ENCODE data around the gene TMEM170A. TPM values are rescaled to one million over a fixed set of nuclear protein-coding genes. Genes with fewer than 3 reads are reported as not detected.
"Not testable (repeated sequence)": the region's sequence is repeated elsewhere in the genome, so short reads cannot be mapped to it uniquely, and the experiment has no call there.

Gene TMEM170A
- total and polyA plus RNA-seq, 2 experiments from 2014 or later, result 11.9 to 12.6 TPM

DNA sequence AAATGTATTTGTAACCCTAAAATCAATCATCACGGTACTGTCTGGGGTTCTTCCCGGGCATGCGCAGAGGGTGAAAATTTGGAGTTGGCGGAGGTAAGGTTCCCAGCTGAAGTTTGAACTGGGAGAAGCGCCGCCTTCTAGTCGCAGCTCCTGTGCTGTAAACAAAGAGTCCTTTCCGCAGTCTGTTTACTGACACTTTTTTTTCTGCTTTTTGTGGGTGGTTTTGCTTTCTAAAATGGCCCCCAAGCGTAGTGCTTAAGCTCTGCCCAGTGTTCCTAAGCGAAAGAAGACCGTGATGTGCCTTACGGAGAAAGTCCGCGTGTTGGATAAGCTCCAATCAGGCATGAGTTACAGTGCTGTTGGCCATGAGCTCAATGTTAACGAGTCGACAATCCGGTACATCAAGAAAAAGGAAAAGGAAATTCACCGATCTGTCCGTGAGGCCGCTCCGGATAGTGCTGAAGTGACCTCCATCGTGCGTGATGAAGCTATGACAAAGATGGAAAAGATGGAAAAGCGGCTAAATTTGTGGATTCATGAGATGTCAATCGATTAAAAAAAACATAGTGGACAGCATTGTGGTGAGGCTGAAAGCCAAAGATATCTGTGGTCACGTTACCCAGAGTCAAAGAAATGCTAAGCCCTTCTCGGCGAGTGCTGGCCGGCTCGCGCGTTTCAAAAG lies 30.6 kb downstream of the TMEM170A start:
- TF ChIP-seq EZH2 (IDR thresholded peaks at IDR 0.05; ENCODE audit: insufficient read depth, poor library complexity, severe bottlenecking), result no peak
- no peak for TF ChIP-seq EZH2phosphoT487 (IDR thresholded peaks at IDR 0.05; ENCODE audit: insufficient read depth, low read depth)
- H3K9me2 ChIP-seq (ENCODE audit: insufficient read depth), result no peaks in the 10 kb centered on the region
- 2 to 4% methylated on average over 32 of the region's 32 CpGs for WGBS, 2 experiments (ENCODE audit: low coverage in 1 of 2, low lambda C conversion rate in 2 of 2, missing lambda C conversion rate in 2 of 2)
- H3K79me2 ChIP-seq (ENCODE audit: insufficient read depth), result peaks cover 43% of the 10 kb centered on the region
- no peaks in the 10 kb centered on the region for H3K9me3 ChIP-seq (ENCODE audit: low read depth)
- peak overlapping the region; percentile 96 for H3K9ac ChIP-seq
- peak overlapping the region; percentile 94 for H3K4me3 ChIP-seq
- H4K20me1 ChIP-seq (ENCODE audit: insufficient read depth), result no peaks in the 10 kb centered on the region
- in situ Hi-C loops (cut with MboI), result no loop called here
- peak overlapping the region; percentile 97 for H3K27ac ChIP-seq
- DNase-seq, result peak; percentile 95
- no peaks in the 10 kb centered on the region for H3K27me3 ChIP-seq (replicated peaks; ENCODE audit: insufficient read depth)
- H2AFZ ChIP-seq, result peak overlapping the region; percentile 97
- peaks cover 22% of the 10 kb centered on the region for H3F3A ChIP-seq (ENCODE audit: insufficient read depth)
- H3K4me1 ChIP-seq (ENCODE audit: insufficient read depth), result peaks cover 7% of the 10 kb centered on the region
- H3K36me3 ChIP-seq (ENCODE audit: low read depth), result no peaks in the 10 kb centered on the region
- peak overlapping the region; percentile 99 for H3K4me2 ChIP-seq (ENCODE audit: unreplicated experiment)

DNA sequence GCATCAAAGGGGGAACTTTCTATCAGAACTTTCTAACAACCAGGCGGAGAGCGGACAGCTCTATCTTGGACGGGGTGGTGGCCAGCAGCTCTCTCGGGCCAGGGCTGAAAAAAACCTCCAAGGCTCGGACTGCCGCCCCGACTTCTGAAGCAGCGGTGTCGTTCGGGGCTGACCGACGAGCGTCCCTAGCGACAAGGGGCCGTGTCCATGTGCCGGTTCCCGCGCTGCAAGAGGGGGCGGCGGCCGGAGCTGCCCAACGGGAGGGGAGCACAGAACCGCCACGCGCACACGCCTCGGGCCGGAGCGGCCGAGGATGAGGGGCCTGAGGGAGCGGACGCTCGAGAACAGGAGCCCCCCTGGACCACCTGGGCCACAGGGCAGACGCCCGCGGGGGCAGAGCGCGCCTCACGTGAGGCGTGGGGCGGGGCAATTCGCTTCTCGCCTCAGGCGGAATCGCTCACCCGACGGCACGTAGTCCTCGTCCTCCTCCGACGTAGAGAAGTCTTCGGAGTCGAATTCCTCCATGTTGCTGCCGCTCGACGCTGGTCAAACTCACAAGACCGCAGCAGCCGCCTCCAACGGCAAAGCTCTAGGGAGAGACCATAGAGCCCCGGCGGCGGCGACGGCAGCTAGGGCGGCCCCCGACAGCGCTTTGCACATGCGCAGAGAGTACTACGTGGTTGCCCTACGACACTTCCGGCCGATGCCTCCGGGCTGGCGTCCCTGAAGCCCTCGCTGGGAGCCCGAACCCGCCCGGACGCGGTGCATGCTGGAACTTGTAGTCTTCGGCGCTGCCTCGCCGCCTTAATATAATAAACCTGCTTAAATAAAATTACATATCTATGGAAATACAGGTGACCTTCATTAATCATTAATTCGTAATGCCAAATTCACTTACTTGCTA lies 31.4 kb downstream of the TMEM170A start, which contains the start of gene CFDP1:
Gene CFDP1, minus strand, starts transcription at position 676 of the 904 bp plus-strand sequence. Its CDS starts 151 bp downstream, at position 525.
- H3K9me2 ChIP-seq (ENCODE audit: insufficient read depth), result no peaks in the 10 kb centered on the region
- in situ Hi-C loops (cut with MboI), result no loop called here
- H3K36me3 ChIP-seq (ENCODE audit: low read depth), result no peaks in the 10 kb centered on the region
- TF ChIP-seq EZH2phosphoT487 (IDR thresholded peaks at IDR 0.05; ENCODE audit: insufficient read depth, low read depth) (no peak), EZH2 (IDR thresholded peaks at IDR 0.05; ENCODE audit: insufficient read depth, poor library complexity, severe bottlenecking) (no peak)
- H3K9ac ChIP-seq, result peak within 1 kb of the TSS; percentile 96
- H3K9me3 ChIP-seq (ENCODE audit: low read depth), result no peaks in the 10 kb centered on the region
- DNase-seq, result peak; percentile 99
- peaks cover 7% of the 10 kb centered on the region for H3K4me1 ChIP-seq (ENCODE audit: insufficient read depth)
- peak within 1 kb of the TSS; percentile 97 for H3K27ac ChIP-seq
- peak within 1 kb of the TSS; percentile 94 for H3K4me3 ChIP-seq
- peaks cover 51% of the 10 kb centered on the region for H3K79me2 ChIP-seq (ENCODE audit: insufficient read depth)
- WGBS, 2 experiments (ENCODE audit: low coverage in 1 of 2, low lambda C conversion rate in 2 of 2, missing lambda C conversion rate in 2 of 2), result 2% methylated on average over 60 to 80 of the region's 85 CpGs
- H4K20me1 ChIP-seq (ENCODE audit: insufficient read depth), result no peaks in the 10 kb centered on the region
- peak within 1 kb of the TSS; percentile 99 for H3K4me2 ChIP-seq (ENCODE audit: unreplicated experiment)
- H3F3A ChIP-seq (ENCODE audit: insufficient read depth), result peaks cover 22% of the 10 kb centered on the region
- no peaks in the 10 kb centered on the region for H3K27me3 ChIP-seq (replicated peaks; ENCODE audit: insufficient read depth)
- H2AFZ ChIP-seq, result peak within 1 kb of the TSS; percentile 97

DNA sequence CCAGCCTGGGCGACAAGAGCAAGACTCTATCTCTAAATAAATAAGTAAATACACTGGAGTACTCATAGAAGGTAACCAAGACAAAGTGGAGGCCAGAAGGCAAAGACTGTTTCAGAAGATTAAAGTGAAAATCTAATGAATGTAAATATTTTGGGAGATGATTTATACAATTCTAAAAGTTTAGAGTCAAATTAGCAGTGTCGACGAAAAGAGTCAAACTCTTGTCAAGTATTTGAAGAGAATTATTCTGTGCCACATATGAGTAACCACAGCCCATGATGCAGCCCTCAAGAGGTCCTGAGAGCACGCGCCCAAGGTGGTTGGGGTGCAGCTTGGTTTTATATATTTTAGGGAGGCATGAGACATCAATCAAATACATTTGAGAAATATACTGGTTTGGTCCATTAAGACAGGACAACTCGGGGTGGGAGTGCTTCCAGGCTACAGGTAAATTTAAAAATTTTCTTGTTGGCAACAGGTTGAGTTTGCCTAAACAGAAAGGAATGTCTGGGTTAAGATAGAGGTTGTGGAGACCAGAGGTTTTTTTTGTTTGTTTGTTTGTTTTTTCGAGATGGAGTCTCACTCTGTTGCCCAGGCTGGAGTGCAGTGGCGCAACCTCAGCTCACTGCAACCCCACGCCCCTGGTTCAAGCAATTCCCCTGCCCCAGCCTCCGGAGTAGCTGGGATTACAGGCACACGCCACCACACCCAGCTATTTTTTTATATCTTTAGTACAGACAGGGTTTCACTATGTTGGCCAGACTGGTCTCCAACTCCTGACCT lies 34.7 kb downstream of the TMEM170A start:
- Histone ChIP-seq H4K20me1 (ENCODE audit: insufficient read depth) (no peaks in the 10 kb centered on the region), H3K36me3 (ENCODE audit: low read depth) (no peaks in the 10 kb centered on the region), H3K9ac (no peak overlapping the region), H3F3A (ENCODE audit: insufficient read depth) (peaks cover 35% of the 10 kb centered on the region), H3K27ac (no peak overlapping the region), H3K4me2 (ENCODE audit: unreplicated experiment) (no peak overlapping the region), H2AFZ (no peak overlapping the region), H3K9me3 (ENCODE audit: low read depth) (no peaks in the 10 kb centered on the region), H3K4me3 (no peak overlapping the region), H3K9me2 (ENCODE audit: insufficient read depth) (no peaks in the 10 kb centered on the region), H3K79me2 (ENCODE audit: insufficient read depth) (peaks cover 81% of the 10 kb centered on the region), H3K27me3 (replicated peaks; ENCODE audit: insufficient read depth) (no peaks in the 10 kb centered on the region), H3K4me1 (ENCODE audit: insufficient read depth) (peaks cover 12% of the 10 kb centered on the region)
- no peak for TF ChIP-seq EZH2 (IDR thresholded peaks at IDR 0.05; ENCODE audit: insufficient read depth, poor library complexity, severe bottlenecking)
- no peak for TF ChIP-seq EZH2phosphoT487 (IDR thresholded peaks at IDR 0.05; ENCODE audit: insufficient read depth, low read depth)
- DNase-seq, result no peak
- in situ Hi-C loops (cut with MboI), result no loop called here
- WGBS, 2 experiments (ENCODE audit: low coverage in 1 of 2, low lambda C conversion rate in 2 of 2, missing lambda C conversion rate in 2 of 2), result 90 to 92% methylated on average over 11 of the region's 11 CpGs

DNA sequence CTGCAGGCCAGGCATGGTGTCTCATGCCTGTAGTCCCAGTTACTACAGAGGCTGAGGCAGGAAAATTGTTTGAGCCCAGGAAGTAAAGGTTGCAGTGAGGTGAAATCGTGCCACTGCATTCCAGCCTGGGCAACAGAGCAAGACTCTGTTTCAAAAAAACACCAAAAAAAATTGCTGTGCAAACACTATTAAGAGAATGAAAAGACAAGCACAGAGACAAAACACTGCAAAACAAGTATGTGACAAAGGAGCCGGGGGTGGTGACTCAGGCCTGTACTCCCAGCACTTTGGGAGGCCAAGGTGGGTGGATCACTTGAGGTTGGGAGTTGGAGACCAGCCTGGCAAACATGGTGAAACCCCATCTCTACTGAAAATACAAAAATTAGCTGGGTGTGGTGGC lies 38.0 kb downstream of the TMEM170A start:
- H2AFZ ChIP-seq; H3K27me3 ChIP-seq (replicated peaks; ENCODE audit: insufficient read depth); H3K4me3 ChIP-seq; H3K9ac ChIP-seq; H3K9me3 ChIP-seq (ENCODE audit: low read depth); H3K4me1 ChIP-seq (ENCODE audit: insufficient read depth); H3K9me2 ChIP-seq (ENCODE audit: insufficient read depth); in situ Hi-C loops (cut with MboI); H4K20me1 ChIP-seq (ENCODE audit: insufficient read depth); H3K36me3 ChIP-seq (ENCODE audit: low read depth): not testable (repeated sequence)
- peak overlapping the region; percentile 50 for H3K27ac ChIP-seq
- 26 to 36% methylated on average over 2 of the region's 2 CpGs for WGBS, 2 experiments (ENCODE audit: low coverage in 1 of 2, low lambda C conversion rate in 2 of 2, missing lambda C conversion rate in 2 of 2)
- peaks cover 22% of the 10 kb centered on the region; the same call in 1 of the 2 replicates for H3F3A ChIP-seq (ENCODE audit: insufficient read depth)
- peak overlapping the region; percentile 19 for H3K4me2 ChIP-seq (ENCODE audit: unreplicated experiment)
- peaks cover 97% of the 10 kb centered on the region for H3K79me2 ChIP-seq (ENCODE audit: insufficient read depth)
- peak; percentile 64 for DNase-seq

DNA sequence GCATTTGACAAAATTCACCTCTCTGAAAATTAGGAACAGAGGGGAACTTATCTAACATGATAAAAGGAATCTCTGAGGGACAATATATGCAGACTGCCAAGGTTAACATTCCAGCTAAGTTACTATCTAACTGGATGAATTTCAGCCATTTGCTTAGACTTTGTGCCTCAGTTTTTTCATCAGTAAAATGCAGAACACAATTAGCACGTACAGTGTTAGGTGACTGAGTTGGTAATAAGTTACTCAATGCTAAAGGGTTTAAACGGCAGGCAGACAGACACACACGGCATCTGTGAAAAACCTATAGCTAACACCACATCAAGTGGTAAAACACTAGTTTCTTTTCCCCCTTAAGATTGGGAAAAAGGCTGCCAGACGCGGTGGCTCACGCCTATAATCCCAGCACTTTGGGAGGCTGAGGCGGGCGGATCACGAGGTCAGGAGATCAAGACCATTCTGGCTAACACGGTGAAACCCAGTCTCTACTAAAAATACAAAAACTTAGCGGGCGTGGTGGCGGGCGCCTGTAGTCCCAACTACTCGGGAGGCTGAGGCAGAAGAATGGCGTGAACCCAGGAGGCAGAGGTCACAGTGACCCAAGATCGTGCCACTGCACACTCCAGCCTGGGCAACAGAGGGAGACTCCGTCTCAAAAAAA lies 40.3 kb downstream of the TMEM170A start:
- H2AFZ ChIP-seq; in situ Hi-C loops (cut with MboI); H4K20me1 ChIP-seq (ENCODE audit: insufficient read depth); H3K9me3 ChIP-seq (ENCODE audit: low read depth); H3K9me2 ChIP-seq (ENCODE audit: insufficient read depth); H3K27me3 ChIP-seq (replicated peaks; ENCODE audit: insufficient read depth); H3K4me2 ChIP-seq (ENCODE audit: unreplicated experiment); H3K36me3 ChIP-seq (ENCODE audit: low read depth); H3K9ac ChIP-seq; H3K4me3 ChIP-seq; H3K27ac ChIP-seq; DNase-seq: not testable (repeated sequence)
- peaks cover 15% of the 10 kb centered on the region; the same call in 1 of the 2 replicates for H3K4me1 ChIP-seq (ENCODE audit: insufficient read depth)
- 93 to 97% methylated on average over 17 to 18 of the region's 18 CpGs for WGBS, 2 experiments (ENCODE audit: low coverage in 1 of 2, low lambda C conversion rate in 2 of 2, missing lambda C conversion rate in 2 of 2)
- peaks cover 27% of the 10 kb centered on the region; the same call in 1 of the 2 replicates for H3F3A ChIP-seq (ENCODE audit: insufficient read depth)
- H3K79me2 ChIP-seq (ENCODE audit: insufficient read depth), result peaks cover 97% of the 10 kb centered on the region

Data from GM23248 (cell line).